ENCODE measurements around the gene ADPRS.

The ADPRS gene

GRCh38 chr1:36083219-36083618 is 5.5 kb upstream of the ADPRS start:
- peaks cover 0 to 3% of the 10 kb centered on the region in 2 donors for H3K4me1 Mint-ChIP-seq (ENCODE audit: low read depth in 2 of 2)
- DNase-seq = no peak
- peaks cover 30 to 53% of the 10 kb centered on the region in 2 donors for H3K27me3 Mint-ChIP-seq
- H3K36me3 Mint-ChIP-seq (ENCODE audit: insufficient read depth) = peaks cover 3% of the 10 kb centered on the region
- no peaks in the 10 kb centered on the region for H3K9me3 Mint-ChIP-seq
- H3K27ac Mint-ChIP-seq = peak overlapping the region in 1 of 2 donors; percentile 49
- ATAC-seq (replicated peaks) = no peak
- H3K4me3 Mint-ChIP-seq = no peak overlapping the region

GRCh38 chr1:36083635-36084496 is 4.8 kb upstream of the ADPRS start, which contains the start of gene TEKT2:
Gene TEKT2 (plus strand): TSS chr1:36084094. CDS start chr1:36084922, 828 bp downstream.
- H3K36me3 Mint-ChIP-seq (ENCODE audit: insufficient read depth) = peaks cover 8% of the 10 kb centered on the region
- H3K9me3 Mint-ChIP-seq = no peaks in the 10 kb centered on the region
- H3K27me3 Mint-ChIP-seq = peaks cover 30 to 53% of the 10 kb centered on the region in 2 donors
- peaks cover 0 to 3% of the 10 kb centered on the region in 2 donors for H3K4me1 Mint-ChIP-seq (ENCODE audit: low read depth in 2 of 2)
- no peak within 1 kb of the TSS for H3K4me3 Mint-ChIP-seq
- DNase-seq (no peak), ATAC-seq (replicated peaks) (no peak)
- H3K27ac Mint-ChIP-seq = peak within 1 kb of the TSS in 1 of 2 donors; percentile 49

GRCh38 chr1:36084497-36085115 is 4.1 kb upstream of the ADPRS start:
- H3K27ac Mint-ChIP-seq = no peak overlapping the region
- H3K4me3 Mint-ChIP-seq = no peak overlapping the region
- H3K4me1 Mint-ChIP-seq (ENCODE audit: low read depth in 2 of 2) = peaks cover 5 to 9% of the 10 kb centered on the region in 2 donors
- peaks cover 30 to 53% of the 10 kb centered on the region in 2 donors for H3K27me3 Mint-ChIP-seq
- no peaks in the 10 kb centered on the region for H3K9me3 Mint-ChIP-seq
- DNase-seq = no peak
- no peak for ATAC-seq (replicated peaks)
- H3K36me3 Mint-ChIP-seq (ENCODE audit: insufficient read depth) = peaks cover 12% of the 10 kb centered on the region

DNA sequence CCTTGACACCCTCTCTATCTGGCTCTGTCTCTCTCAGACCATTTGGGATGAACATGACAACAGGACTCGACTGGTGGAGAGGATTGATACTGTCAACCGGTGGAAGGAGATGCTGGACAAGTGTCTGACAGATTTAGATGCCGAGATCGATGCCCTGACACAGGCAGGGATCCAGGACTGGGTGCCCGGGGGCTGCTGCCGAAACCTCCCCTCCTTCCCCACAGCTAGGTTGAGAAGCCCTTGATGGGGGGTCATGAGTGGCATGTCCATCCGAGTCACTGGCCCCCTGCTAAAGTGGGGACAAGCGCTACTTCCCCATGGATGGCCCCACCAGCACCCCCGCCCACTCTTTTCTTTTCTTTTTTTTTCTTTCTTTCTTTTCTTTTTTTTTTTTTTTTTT is 3.6 kb upstream of the ADPRS start:
- ATAC-seq (replicated peaks) (no peak), DNase-seq (no peak)
- peaks cover 14% of the 10 kb centered on the region for H3K36me3 Mint-ChIP-seq (ENCODE audit: insufficient read depth)
- peaks cover 10 to 13% of the 10 kb centered on the region in 2 donors for H3K4me1 Mint-ChIP-seq (ENCODE audit: low read depth in 2 of 2)
- H3K4me3 Mint-ChIP-seq = no peak overlapping the region
- no peaks in the 10 kb centered on the region for H3K9me3 Mint-ChIP-seq
- H3K27me3 Mint-ChIP-seq = peaks cover 30 to 53% of the 10 kb centered on the region in 2 donors
- H3K27ac Mint-ChIP-seq = no peak overlapping the region

- Mint-ChIP-seq H3K4me3 (no peak overlapping the region), H3K36me3 (ENCODE audit: insufficient read depth) (peaks cover 14% of the 10 kb centered on the region), H3K27ac (no peak overlapping the region), H3K27me3 (peaks cover 22 to 47% of the 10 kb centered on the region in 2 donors), H3K4me1 (ENCODE audit: low read depth in 2 of 2) (peaks cover 11 to 13% of the 10 kb centered on the region in 2 donors), H3K9me3 (no peaks in the 10 kb centered on the region)
- no peak for DNase-seq
- no peak for ATAC-seq (replicated peaks)
Observed at GRCh38 chr1:36085686-36086526, 2.8 kb upstream of the ADPRS start.

- H3K36me3 Mint-ChIP-seq (ENCODE audit: insufficient read depth) = peaks cover 14% of the 10 kb centered on the region
- no peaks in the 10 kb centered on the region for H3K9me3 Mint-ChIP-seq
- H3K4me1 Mint-ChIP-seq (ENCODE audit: low read depth in 2 of 2) = peaks cover 15 to 18% of the 10 kb centered on the region in 2 donors
- peak overlapping the region; percentile 59 to 61 for H3K4me3 Mint-ChIP-seq
- DNase-seq (no peak), ATAC-seq (replicated peaks) (no peak)
- H3K27ac Mint-ChIP-seq = peak overlapping the region in 1 of 2 donors; percentile 23
- H3K27me3 Mint-ChIP-seq = peaks cover 21 to 41% of the 10 kb centered on the region in 2 donors
Observed at GRCh38 chr1:36086529-36087232, 2.0 kb upstream of the ADPRS start.

DNA sequence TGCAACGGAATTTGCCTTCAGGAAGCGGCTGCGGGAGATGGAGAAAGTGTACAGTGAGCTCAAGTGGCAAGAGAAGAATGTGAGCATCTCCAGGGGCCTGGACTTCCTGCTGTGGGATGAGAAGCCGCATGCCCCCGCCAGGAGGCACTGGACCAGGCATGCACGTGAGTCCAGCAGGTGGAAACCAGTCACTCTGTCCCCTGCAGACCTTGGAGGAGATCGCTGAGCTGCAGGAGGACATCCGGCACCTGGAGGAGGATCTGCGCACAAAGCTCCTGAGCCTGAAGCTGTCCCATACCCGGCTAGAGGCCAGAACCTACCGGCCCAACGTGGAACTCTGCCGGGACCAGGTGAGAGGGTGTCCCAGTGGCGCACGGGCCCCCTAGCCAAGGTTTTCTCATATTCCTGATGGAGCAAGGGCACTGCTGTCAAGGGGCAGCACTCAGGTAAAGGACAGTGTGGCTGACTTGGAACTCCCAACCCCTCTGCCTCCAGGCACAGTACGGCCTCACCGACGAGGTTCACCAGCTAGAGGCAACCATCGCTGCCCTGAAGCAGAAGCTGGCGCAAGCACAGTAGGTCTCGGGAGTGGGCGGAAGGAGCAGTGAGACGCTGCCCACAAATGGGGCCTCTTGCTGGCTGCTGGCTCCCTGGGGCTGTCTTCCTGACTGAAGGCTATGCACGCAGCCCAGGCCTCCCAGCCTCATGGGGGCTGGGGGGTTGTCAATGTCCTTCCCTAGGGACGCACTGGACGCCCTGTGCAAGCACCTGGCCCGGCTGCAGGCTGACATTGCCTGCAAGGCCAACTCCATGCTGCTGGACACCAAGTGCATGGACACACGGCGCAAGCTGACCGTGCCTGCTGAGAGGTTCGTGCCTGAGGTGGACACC is 1.2 kb upstream of the ADPRS start:
- peak overlapping the region in 1 of 2 donors; percentile 23 for H3K27ac Mint-ChIP-seq
- DNase-seq = no peak
- peak overlapping the region; percentile 59 to 61 for H3K4me3 Mint-ChIP-seq
- no peak for ATAC-seq (replicated peaks)
- H3K9me3 Mint-ChIP-seq = no peaks in the 10 kb centered on the region
- H3K27me3 Mint-ChIP-seq = peaks cover 13 to 33% of the 10 kb centered on the region in 2 donors
- H3K36me3 Mint-ChIP-seq (ENCODE audit: insufficient read depth) = peaks cover 14% of the 10 kb centered on the region
- peaks cover 15 to 21% of the 10 kb centered on the region in 2 donors for H3K4me1 Mint-ChIP-seq (ENCODE audit: low read depth in 2 of 2)

DNA sequence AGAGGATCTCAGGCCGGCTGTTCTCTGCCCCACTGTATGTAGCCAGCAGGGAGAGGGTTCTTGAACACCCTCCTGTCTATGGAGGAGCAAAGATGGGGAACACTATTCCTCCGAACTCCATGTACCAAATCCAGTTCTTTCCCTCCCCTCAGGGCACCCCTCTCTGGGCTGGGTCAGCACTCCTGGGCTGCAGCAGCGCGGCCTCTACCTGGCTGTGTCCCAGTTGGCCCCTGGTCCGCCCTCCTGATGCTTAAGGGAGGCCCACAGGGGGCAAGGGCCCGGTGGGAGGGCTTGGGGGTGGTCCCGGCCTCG is 471 bp upstream of the ADPRS start:
- Mint-ChIP-seq H3K9me3 (no peaks in the 10 kb centered on the region), H3K4me1 (ENCODE audit: low read depth in 2 of 2) (peaks cover 15 to 21% of the 10 kb centered on the region in 2 donors), H3K27me3 (peaks cover 11 to 29% of the 10 kb centered on the region in 2 donors), H3K27ac (peak overlapping the region; percentile 88 to 95), H3K4me3 (peak overlapping the region; percentile 80 to 84), H3K36me3 (ENCODE audit: insufficient read depth) (peaks cover 22% of the 10 kb centered on the region)
- ATAC-seq (replicated peaks) (peak; percentile 8), DNase-seq (no peak)

- no peak for DNase-seq
Observed at GRCh38 chr1:36089393-36090121, 865 bp downstream of the ADPRS start.

DNA sequence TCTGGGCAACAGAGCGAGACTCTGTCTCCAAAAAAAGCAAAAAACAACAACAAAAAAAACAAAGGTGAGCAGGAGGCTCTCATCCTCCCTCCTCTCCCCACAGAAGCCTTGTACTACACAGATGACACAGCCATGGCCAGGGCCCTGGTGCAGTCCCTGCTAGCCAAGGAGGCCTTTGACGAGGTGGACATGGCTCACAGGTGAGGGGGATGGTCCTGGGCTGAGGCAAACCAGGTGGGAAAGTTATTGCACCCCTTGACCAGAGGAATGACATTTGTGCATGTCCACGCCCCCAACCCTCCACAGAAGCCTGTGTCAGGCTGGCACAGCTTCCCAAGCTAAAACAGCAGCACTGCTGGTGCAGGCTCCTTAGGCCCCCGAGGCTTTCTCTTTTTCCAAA is 2.4 kb downstream of the ADPRS start:
- Mint-ChIP-seq H3K4me1 (ENCODE audit: low read depth in 2 of 2) (peaks cover 15 to 21% of the 10 kb centered on the region in 2 donors), H3K9me3 (no peaks in the 10 kb centered on the region), H3K36me3 (ENCODE audit: insufficient read depth) (peaks cover 23% of the 10 kb centered on the region), H3K27me3 (peaks cover 8 to 13% of the 10 kb centered on the region in 2 donors), H3K27ac (peak overlapping the region; percentile 20 to 79), H3K4me3 (no peak overlapping the region)
- DNase-seq (no peak), ATAC-seq (replicated peaks) (no peak)

More at GRCh38 chr1:36089393-36090121, 865 bp downstream of the ADPRS start:
- no peak for ATAC-seq (replicated peaks)
- Mint-ChIP-seq H3K27ac (peak overlapping the region; percentile 88 to 95), H3K4me1 (ENCODE audit: low read depth in 2 of 2) (peaks cover 15 to 21% of the 10 kb centered on the region in 2 donors), H3K27me3 (peaks cover 11 to 28% of the 10 kb centered on the region in 2 donors), H3K4me3 (peak overlapping the region; percentile 80 to 84), H3K36me3 (ENCODE audit: insufficient read depth) (peaks cover 26% of the 10 kb centered on the region), H3K9me3 (no peaks in the 10 kb centered on the region)

DNA sequence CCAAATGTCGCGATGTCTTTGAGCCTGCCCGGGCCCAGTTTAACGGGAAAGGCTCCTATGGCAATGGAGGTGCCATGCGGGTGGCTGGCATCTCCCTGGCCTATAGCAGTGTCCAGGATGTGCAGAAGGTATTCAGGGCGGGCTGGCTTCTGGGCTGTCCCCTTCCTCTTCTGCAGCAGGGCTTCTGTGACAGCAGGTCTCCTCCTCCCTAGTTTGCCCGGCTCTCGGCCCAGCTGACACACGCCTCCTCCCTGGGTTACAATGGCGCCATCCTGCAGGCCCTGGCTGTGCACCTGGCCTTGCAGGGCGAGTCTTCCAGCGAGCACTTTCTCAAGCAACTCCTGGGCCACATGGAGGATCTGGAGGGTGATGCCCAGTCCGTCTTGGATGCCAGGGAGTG is 3.0 kb downstream of the ADPRS start:
- H3K36me3 Mint-ChIP-seq (ENCODE audit: insufficient read depth) = peaks cover 23% of the 10 kb centered on the region
- H3K4me1 Mint-ChIP-seq (ENCODE audit: low read depth in 2 of 2) = peaks cover 15 to 21% of the 10 kb centered on the region in 2 donors
- no peak for DNase-seq
- no peak overlapping the region for H3K4me3 Mint-ChIP-seq
- H3K27ac Mint-ChIP-seq = peak overlapping the region; percentile 20 to 79
- no peaks in the 10 kb centered on the region for H3K9me3 Mint-ChIP-seq
- ATAC-seq (replicated peaks) = no peak
- H3K27me3 Mint-ChIP-seq = peaks cover 5 to 7% of the 10 kb centered on the region in 2 donors
